B cell (primary cell): ENCODE results near the gene SLC4A3. TPM values are rescaled to one million over a fixed set of nuclear protein-coding genes. Genes with fewer than 3 reads are reported as not detected.

Source experiments
- ATAC-seq: fragments of 200-7000 bp; cut with Tn5 transposase; one replicate; pipeline ENCODE4 v1.10.0; 2021; ENCODE audit warnings: low read depth, mild to moderate bottlenecking, moderate number of reproducible peaks, moderate library complexity
- CTCF ChIA-PET: fragments of 350-600 bp; sonication (Branson Sonifier 250); formaldehyde crosslinking; loops from one replicate; lab custom pipeline; 2021; ENCODE audit warnings: antibody characterized with exemption, inconsistent platforms; lab: Charles Lee
- POLR2A ChIA-PET: fragments of 350-600 bp; sonication (Branson Sonifier 250); formaldehyde crosslinking; loops from one replicate; lab custom pipeline; 2021; ENCODE audit warnings: antibody characterized with exemption; lab: Charles Lee
- DNase-seq: peaks from one replicate; pipeline ENCODE4 v3.0.0; 2013
- H2AFZ ChIP-seq: 2 replicates; pipeline ENCODE4 v1.6.1; 2012; ENCODE audit warnings: mild to moderate bottlenecking, low read depth, low read length; ENCODE audit not compliant: insufficient read depth, poor library complexity, severe bottlenecking
- H3K27ac ChIP-seq, 2 donors: 1 replicate in 1 of 2; 2 replicates in 1 of 2; pipeline ENCODE4 v1.5.1; 2012 to 2013; ENCODE audit warnings: low read length in 2 of 2, mild to moderate bottlenecking in 2 of 2, moderate library complexity in 1 of 2
- H3K27me3 ChIP-seq, 4 experiments: fragments of 200-600 bp in 1 of 4; sonication (generic) in 1 of 4; replicated peaks in 1 of 4; 1 replicate in 2 of 4; 2 replicates in 2 of 4; pipeline versions ENCODE4 v1.6.1 to v1.7.0; 2013 to 2016; ENCODE audit warnings: low read length in 3 of 4, mild to moderate bottlenecking in 2 of 4, mixed read lengths in 1 of 4, moderate library complexity in 1 of 4; ENCODE audit not compliant: insufficient read depth in 4 of 4, control insufficient read depth in 3 of 4; ENCODE audit errors: control extremely low read depth in 1 of 4
- H3K36me3 ChIP-seq, 2 experiments: replicated peaks in 1 of 2; 1 replicate in 1 of 2; 2 replicates in 1 of 2; pipeline versions ENCODE4 v1.6.1 to v1.7.1; 2013; ENCODE audit warnings: low read length in 1 of 2; ENCODE audit not compliant: insufficient read depth in 2 of 2, control insufficient read depth in 1 of 2; ENCODE audit errors: control extremely low read depth in 1 of 2, extremely low read depth in 1 of 2
- H3K4me1 ChIP-seq, 2 donors: fragments of 200-600 bp in 1 of 2; sonication (generic) in 1 of 2; 1 replicate in 1 of 2; 2 replicates in 1 of 2; pipeline versions ENCODE4 v1.5.1 to v1.6.1; 2013 to 2017; ENCODE audit warnings: low read length in 2 of 2; ENCODE audit not compliant: control insufficient read depth in 2 of 2, insufficient read depth in 2 of 2
- H3K4me2 ChIP-seq: replicated peaks from 2 replicates; pipeline ENCODE3; 2012; ENCODE audit warnings: mild to moderate bottlenecking, low read depth, low read length; ENCODE audit not compliant: poor library complexity, severe bottlenecking
- H3K4me3 ChIP-seq, 5 experiments: fragments of 200-600 bp in 1 of 5; sonication (generic) in 1 of 5; 1 replicate in 3 of 5; 2 replicates in 2 of 5; pipeline versions ENCODE4 v1.5.1 to v1.7.0; 2011 to 2016; ENCODE audit warnings: low read length in 4 of 5, mild to moderate bottlenecking in 4 of 5, low read depth in 2 of 5, control low read depth in 1 of 5, moderate library complexity in 1 of 5; ENCODE audit not compliant: insufficient read depth in 1 of 5; ENCODE audit errors: control extremely low read depth in 1 of 5, extremely low read depth in 1 of 5
- H3K79me2 ChIP-seq: fragments of 200-600 bp; sonication (generic); one replicate; pipeline ENCODE4 v1.6.0; 2016; ENCODE audit warnings: low read length; ENCODE audit not compliant: control insufficient read depth, insufficient read depth
- H3K9ac ChIP-seq: fragments of 200-600 bp; sonication (generic); 2 replicates; pipeline ENCODE4 v1.6.1; 2017; ENCODE audit warnings: mild to moderate bottlenecking, low read length, moderate library complexity
- H3K9me3 ChIP-seq, 3 donors: one replicate each; pipeline versions ENCODE4 v1.6.1 to v1.7.1; 2013; ENCODE audit warnings: low read length in 2 of 3; ENCODE audit not compliant: control insufficient read depth in 2 of 3, insufficient read depth in 1 of 3; ENCODE audit errors: control extremely low read depth in 1 of 3
- H4K20me1 ChIP-seq: 2 replicates; pipeline ENCODE4 v1.6.0; 2012; ENCODE audit warnings: mild to moderate bottlenecking, low read length; ENCODE audit not compliant: insufficient read depth, control insufficient read depth, poor library complexity, severe bottlenecking
- H3K27ac Mint-ChIP-seq: one replicate; pipeline ENCODE4 v1.8.0; 2021; ENCODE audit warnings: mixed read lengths
- H3K27me3 Mint-ChIP-seq: one replicate; pipeline ENCODE4 v1.8.0; 2021; ENCODE audit warnings: mixed read lengths
- H3K4me1 Mint-ChIP-seq: one replicate; pipeline ENCODE4 v1.8.0; 2021; ENCODE audit warnings: mixed read lengths
- H3K4me3 Mint-ChIP-seq: one replicate; pipeline ENCODE4 v1.8.0; 2021; ENCODE audit warnings: mixed read lengths
- H3K9me3 Mint-ChIP-seq: one replicate; pipeline ENCODE4 v1.8.0; 2022; ENCODE audit warnings: mixed read lengths; ENCODE audit not compliant: insufficient read depth
- CTCF ChIP-seq: fragments of 200-600 bp; IDR thresholded peaks from one replicate; pipeline ENCODE4 v1.8.0; 2022; ENCODE audit warnings: antibody characterized with exemption, mild to moderate bottlenecking
- EZH2 ChIP-seq: IDR thresholded peaks from 2 replicates; pipeline ENCODE4 v1.6.1; 2012; ENCODE audit warnings: borderline replicate concordance, low read depth, mild to moderate bottlenecking, moderate library complexity, low read length; ENCODE audit not compliant: insufficient read depth, poor library complexity, severe bottlenecking
- WGBS: methylation state at CpG from one replicate; pipeline ENCODE4 v1.1.5; 2013; ENCODE audit warnings: missing lambda C conversion rate; ENCODE audit not compliant: insufficient coverage; 5-methylcytosine and 5-hydroxymethylcytosine counted together
- intact Hi-C: fragments of 100-400 bp; cut with micrococcal nuclease; formaldehyde crosslinking; loops from one replicate; pipeline ENCODE4 v1.10.0; 2022
- polyA plus RNA-seq: library from polyadenylated mRNA; depleted of rRNA; stranded (reverse); fragments of >200 nt; gene quantifications from 2 replicates; pipeline ENCODE4 v1.2.3, GENCODE V29; 2012
- total RNA-seq, 2 donors: library from RNA; stranded (reverse); fragments of 120-200 nt in 1 of 2; gene quantifications; 1 replicate in 1 of 2; 2 replicates in 1 of 2; pipeline versions ENCODE4 v1.2.3 to v1.2.4, GENCODE V29; 2013 to 2022

Gene SLC4A3
- total and polyA plus RNA-seq, 2 donors (not counting 1 experiment from before 2014, with no cell fraction given), result 0.16 TPM; not detected in 1

GRCh38 chr2:219656526-219656925, 29.1 kb downstream of the SLC4A3 start:
- H2AFZ ChIP-seq, result no peak overlapping the region
- no peaks in the 10 kb centered on the region for H3K36me3 ChIP-seq
- no peaks in the 10 kb centered on the region for H3K4me1 Mint-ChIP-seq
- H4K20me1 ChIP-seq, result no peaks in the 10 kb centered on the region
- H3K4me3 Mint-ChIP-seq, result no peak overlapping the region
- DNase-seq, result no peak
- no peak overlapping the region for H3K27ac ChIP-seq
- peaks cover 9% of the 10 kb centered on the region for H3K9me3 Mint-ChIP-seq
- H3K4me1 ChIP-seq, result no peaks in the 10 kb centered on the region
- POLR2A ChIA-PET, result no interaction called here
- H3K27me3 Mint-ChIP-seq, result peaks cover 54% of the 10 kb centered on the region
- no peak overlapping the region for H3K4me3 ChIP-seq
- H3K27me3 ChIP-seq, result peaks cover 0 to 13% (median 2%) of the 10 kb centered on the region in 4 experiments
- TF ChIP-seq EZH2 (no peak), CTCF (no peak)
- H3K9me3 ChIP-seq, result peaks cover 4 to 15% (median 6%) of the 10 kb centered on the region in 3 donors
- ATAC-seq, result no peak
- H3K9ac ChIP-seq, result no peak overlapping the region
- intact Hi-C loops, result no loop called here
- H3K79me2 ChIP-seq, result no peaks in the 10 kb centered on the region
- WGBS, result no CpG with 5 or more reads among the region's 1 CpG
- no peak overlapping the region for H3K27ac Mint-ChIP-seq
- CTCF ChIA-PET, result interaction anchor here (0.8 kb wide), 1 partner anchor 12 kb away, joined by 3 read pairs; no protein-coding TSS in a partner anchor
- no peak overlapping the region for H3K4me2 ChIP-seq

DNA sequence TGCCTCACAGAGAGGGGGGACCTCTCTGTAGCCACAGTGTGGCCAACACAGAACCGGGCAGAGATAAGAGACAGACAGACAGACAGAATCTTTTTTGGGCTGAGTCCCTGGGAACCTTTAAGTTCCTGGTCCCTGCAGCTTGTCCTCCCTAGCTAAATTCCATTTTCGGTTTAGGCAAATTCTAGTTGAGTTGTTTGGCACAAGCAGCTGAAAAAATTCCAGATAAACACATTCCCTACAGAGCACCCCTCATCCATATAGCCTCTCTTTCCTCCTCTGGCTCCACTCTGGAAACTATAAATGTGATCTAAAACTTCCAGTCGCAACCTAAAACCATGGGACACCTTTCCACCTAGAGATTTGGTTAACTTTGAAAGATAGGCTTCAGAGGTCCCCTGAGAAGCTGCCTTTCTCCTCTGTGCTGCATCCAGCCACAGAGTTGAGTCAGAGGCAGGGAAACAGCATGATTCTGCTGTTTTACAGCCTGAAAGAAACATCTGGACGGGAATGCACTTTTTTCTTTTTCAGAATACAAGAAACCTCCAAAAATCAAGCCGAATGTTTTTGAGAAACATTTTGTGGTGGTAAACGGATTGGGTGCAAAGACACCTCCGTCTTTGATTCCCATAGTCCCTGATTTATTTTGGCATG, 30.9 kb downstream of the SLC4A3 start:
- peaks cover 10% of the 10 kb centered on the region for H3K9me3 Mint-ChIP-seq

More for the DNA sequence above, 30.9 kb downstream of the SLC4A3 start:
- H3K27ac ChIP-seq, result no peak overlapping the region
- WGBS, result 86% methylated on average over 3 of the region's 7 CpGs
- no peaks in the 10 kb centered on the region for H3K79me2 ChIP-seq
- H2AFZ ChIP-seq, result no peak overlapping the region
- intact Hi-C loops, result no loop called here
- peaks cover 0 to 9% (median 0%) of the 10 kb centered on the region in 4 experiments for H3K27me3 ChIP-seq
- no peak overlapping the region for H3K27ac Mint-ChIP-seq
- no peak overlapping the region for H3K4me3 ChIP-seq
- H3K4me2 ChIP-seq, result no peak overlapping the region
- ChIA-PET POLR2A (no interaction called here), CTCF (no interaction called here)
- no peaks in the 10 kb centered on the region for H4K20me1 ChIP-seq
- no peaks in the 10 kb centered on the region for H3K4me1 Mint-ChIP-seq
- peaks cover 4 to 17% (median 7%) of the 10 kb centered on the region in 3 donors for H3K9me3 ChIP-seq
- no peak for TF ChIP-seq EZH2
- no peaks in the 10 kb centered on the region for H3K36me3 ChIP-seq
- H3K9ac ChIP-seq, result no peak overlapping the region
- no peak for ATAC-seq
- H3K27me3 Mint-ChIP-seq, result peaks cover 47% of the 10 kb centered on the region
- H3K4me3 Mint-ChIP-seq, result no peak overlapping the region
- no peaks in the 10 kb centered on the region for H3K4me1 ChIP-seq
- no peak for DNase-seq
